ENCODE measurements around the gene ZNF71. TPM values are rescaled to one million over a fixed set of nuclear protein-coding genes. Genes with fewer than 3 reads are reported as not detected.
A peak's percentile ranks its signal among the peaks of the same experiment; 100 is the strongest.

ZNF71 gene
- total and polyA plus RNA-seq, 2 of the 8 experiments (the other 6 are each of a cell fraction or from before 2014, with no cell fraction given): 8.2 to 12.4 TPM

DNA sequence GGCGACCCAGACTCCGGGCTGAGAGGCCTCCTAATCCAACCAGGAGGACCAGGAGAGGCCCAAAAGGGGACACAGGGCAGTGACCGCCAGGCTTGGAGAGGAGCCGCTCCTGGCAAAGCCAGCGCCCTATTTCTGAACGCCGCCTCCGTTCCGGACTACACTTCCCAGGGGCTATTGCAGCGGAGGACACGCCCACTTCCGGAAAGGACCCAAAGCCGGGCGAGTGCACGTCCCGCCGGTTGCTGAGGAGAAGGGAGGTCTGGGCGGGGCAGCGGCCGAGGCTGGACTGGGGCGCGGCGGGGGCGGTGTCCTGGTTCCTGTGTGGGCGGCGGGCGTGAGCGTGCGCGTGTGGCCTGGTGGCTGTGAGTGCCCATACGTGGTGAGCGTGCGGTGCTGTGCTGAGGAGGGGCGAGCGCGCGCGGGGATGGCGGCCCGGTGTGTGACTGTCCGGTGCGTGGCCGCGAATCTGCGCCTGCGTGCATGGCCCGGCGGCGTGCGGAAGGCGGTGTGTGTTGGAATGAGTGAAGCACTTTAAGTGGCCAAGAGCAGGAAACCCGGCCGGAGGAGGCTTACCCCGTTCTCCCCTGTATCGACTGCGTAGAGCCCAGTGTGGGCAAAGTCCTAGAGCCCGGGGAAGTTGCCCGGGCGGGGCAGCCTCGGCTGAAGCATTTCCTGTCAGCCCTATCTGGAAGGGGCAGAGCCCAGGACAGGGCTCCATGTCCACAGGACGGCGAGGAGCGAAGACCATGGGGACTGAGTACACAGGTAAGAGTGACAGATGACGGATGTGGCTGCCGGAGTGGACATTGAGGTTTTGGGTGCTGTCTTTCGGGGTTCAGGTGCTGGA is 27.6 kb upstream of the ZNF71 start, which contains the start of gene ZNF470 (continued):
- TF ChIP-seq FOSL1 (IDR thresholded peaks at IDR 0.05; ENCODE audit: insufficient read depth, low read depth, low read length) (no peak), SIN3A (conservative IDR thresholded peaks at IDR 0.05 in 1 of 2, IDR thresholded peaks at IDR 0.05 in 1 of 2; ENCODE audit: low read depth in 1 of 2, low read length in 2 of 2) (peak in 1 of 2 experiments; percentile 73; a peak in 2 of 4 replicates), TBP (IDR thresholded peaks at IDR 0.05; ENCODE audit: low read depth, low read length) (0 out of 2 replicates have a peak, but pooled peaks have one; percentile 25), TAF1 (IDR thresholded peaks at IDR 0.05; ENCODE audit: low read depth, low read length) (peak; percentile 57; the same call in 1 of the 2 replicates), USF2 (IDR thresholded peaks at IDR 0.05; ENCODE audit: low read length) (no peak), HDAC2 (IDR thresholded peaks at IDR 0.05; ENCODE audit: borderline replicate concordance in 1 of 2, low read depth in 2 of 2, low read length in 2 of 2) (no peak), POLR2AphosphoS5 (IDR thresholded peaks at IDR 0.05; ENCODE audit: low read depth, low read length) (no peak), SP1 (IDR thresholded peaks at IDR 0.05; ENCODE audit: low read depth, low read length) (peak; percentile 74), BACH1 (IDR thresholded peaks at IDR 0.05; ENCODE audit: low read length) (no peak), E2F6 (IDR thresholded peaks at IDR 0.05) (no peak; the same call in none of the 2 replicates), KDM1A (IDR thresholded peaks at IDR 0.05; ENCODE audit: borderline replicate concordance, low read length) (no peak), JUND (IDR thresholded peaks at IDR 0.05; ENCODE audit: low read length) (no peak), CBX8 (IDR thresholded peaks at IDR 0.05; ENCODE audit: borderline replicate concordance, low read depth, low read length) (no peak), ATF3 (IDR thresholded peaks at IDR 0.05; ENCODE audit: insufficient read depth, low read depth, low read length) (0 out of 2 replicates have a peak, but pooled peaks have one; percentile 16), SIX5 (IDR thresholded peaks at IDR 0.05; ENCODE audit: low read depth, low read length) (peak; percentile 67), EP300 (IDR thresholded peaks at IDR 0.05; ENCODE audit: borderline replicate concordance in 1 of 2, low read depth in 2 of 2, low read length in 2 of 2) (no peak), EGR1 (IDR thresholded peaks at IDR 0.05; ENCODE audit: borderline replicate concordance, low read depth, low read length) (peak; percentile 86; the same call in 1 of the 2 replicates), PHF8 (conservative IDR thresholded peaks at IDR 0.05; ENCODE audit: low read depth, low read length) (peak; percentile 68; the same call in 1 of the 2 replicates), RAD21 (IDR thresholded peaks at IDR 0.05 in 1 of 2, conservative IDR thresholded peaks at IDR 0.05 in 1 of 2; ENCODE audit: low read depth in 2 of 2, low read length in 2 of 2) (no peak), TAF7 (optimal IDR thresholded peaks at IDR 0.05; ENCODE audit: borderline replicate concordance, low read depth, low read length) (no peak)

Measured in H1 (cell line).